GM12872 (cell line): ENCODE measurements around the gene KL.

ENCODE experiments used
- TF ChIP-seq, protein P1 (sequence below): IDR thresholded peaks from 3 replicates; pipeline ENCODE4 v1.5.1; 2011; ENCODE audit warnings: low read depth, mild to moderate bottlenecking, low read length, moderate library complexity; ENCODE audit not compliant: insufficient read depth

Gene KL

DNA sequence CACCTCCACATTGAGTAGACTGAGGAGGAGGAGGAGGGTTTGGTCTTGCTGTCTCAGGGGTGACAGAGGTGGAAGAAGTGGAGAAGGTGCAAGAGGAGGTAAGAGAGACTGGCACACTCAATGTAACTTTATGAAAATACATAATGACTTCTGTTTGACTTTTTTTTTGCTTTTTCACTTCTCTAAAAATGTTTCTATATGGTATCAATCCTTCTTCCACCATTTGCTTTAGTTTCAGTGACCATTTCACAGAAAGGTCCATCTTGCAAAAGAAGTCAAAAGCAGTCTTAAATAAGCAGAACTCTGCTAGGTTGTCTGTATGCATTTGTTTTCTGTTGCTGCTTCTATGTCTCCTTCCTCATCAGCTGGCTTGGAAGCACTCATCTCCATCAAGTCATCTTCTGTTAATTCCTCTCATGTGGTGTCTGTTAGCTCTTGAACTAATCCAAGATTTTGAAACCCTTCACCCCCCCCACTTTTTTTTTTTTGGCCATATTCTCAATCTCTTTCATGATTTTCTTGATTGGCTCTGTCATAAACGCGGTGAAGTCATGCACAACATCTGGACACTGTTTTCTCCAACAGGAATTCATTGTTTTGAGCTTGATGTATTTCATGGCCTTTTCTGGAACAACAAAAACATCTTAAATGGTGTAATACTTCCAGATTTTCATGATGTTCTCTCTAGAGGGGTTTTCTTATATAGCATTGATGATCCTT is 80.8 kb downstream of the KL start:
- TF ChIP-seq, protein P1, sequence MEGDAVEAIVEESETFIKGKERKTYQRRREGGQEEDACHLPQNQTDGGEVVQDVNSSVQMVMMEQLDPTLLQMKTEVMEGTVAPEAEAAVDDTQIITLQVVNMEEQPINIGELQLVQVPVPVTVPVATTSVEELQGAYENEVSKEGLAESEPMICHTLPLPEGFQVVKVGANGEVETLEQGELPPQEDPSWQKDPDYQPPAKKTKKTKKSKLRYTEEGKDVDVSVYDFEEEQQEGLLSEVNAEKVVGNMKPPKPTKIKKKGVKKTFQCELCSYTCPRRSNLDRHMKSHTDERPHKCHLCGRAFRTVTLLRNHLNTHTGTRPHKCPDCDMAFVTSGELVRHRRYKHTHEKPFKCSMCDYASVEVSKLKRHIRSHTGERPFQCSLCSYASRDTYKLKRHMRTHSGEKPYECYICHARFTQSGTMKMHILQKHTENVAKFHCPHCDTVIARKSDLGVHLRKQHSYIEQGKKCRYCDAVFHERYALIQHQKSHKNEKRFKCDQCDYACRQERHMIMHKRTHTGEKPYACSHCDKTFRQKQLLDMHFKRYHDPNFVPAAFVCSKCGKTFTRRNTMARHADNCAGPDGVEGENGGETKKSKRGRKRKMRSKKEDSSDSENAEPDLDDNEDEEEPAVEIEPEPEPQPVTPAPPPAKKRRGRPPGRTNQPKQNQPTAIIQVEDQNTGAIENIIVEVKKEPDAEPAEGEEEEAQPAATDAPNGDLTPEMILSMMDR, result no peak

DNA sequence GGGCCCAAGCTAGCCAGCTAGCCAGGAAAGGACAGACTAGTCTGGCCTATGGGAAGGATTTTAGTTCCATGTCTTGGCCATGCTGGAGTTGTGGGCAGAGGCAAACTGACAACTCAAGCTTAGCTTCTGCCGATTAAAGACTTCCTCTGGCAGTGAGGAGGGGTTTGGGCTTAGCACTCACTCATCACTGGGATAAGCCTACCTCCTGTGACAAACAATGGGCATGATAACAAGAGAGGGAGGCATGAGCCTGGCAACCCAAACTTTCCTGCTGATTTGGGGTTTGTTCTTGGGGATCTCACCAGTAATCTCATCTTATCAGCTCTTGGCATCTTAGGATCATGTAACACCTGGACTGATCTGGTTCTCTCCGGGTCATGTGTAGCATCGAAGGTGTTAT is 83.6 kb downstream of the KL start:
- TF ChIP-seq, protein P1, result no peak

DNA sequence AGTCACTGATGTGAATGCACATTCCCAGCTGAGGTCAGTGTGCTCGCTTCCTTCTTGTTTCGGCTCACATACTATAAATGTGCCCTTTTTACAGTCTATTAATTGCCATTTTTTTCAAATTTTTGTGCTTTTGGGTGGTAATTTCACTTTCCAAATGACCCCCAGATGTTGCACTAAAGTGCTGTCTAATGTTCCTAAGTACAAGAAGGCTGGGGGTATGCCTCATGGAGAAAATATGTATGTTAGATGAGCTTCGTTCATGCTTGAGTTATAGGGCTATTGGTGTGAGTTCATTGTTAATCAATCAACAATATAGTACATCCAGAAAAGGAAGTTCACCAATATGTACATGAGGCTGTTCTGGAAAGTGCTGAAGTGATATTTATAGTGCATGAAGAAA is 84.7 kb downstream of the KL start:
- TF ChIP-seq, protein P1, result no peak

DNA sequence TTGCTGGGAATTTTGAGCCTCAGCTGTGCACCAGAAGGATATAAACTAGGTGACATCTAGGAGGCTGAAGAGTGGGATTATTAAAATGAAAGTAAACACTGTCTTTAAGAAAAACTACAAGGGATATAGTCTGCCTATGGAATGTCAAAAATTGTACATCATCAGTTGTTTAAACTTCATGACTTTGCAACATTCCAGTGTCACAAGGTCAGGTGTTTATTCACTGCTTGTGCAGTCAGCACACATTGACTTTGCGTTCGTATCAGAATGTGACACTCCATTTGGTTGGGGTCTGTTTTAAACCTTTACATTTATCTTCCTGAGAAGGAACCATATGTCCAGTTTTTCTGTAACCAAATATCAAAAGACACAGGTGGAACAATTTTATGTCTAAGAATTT is 85.6 kb downstream of the KL start:
- TF ChIP-seq, protein P1, result no peak

DNA sequence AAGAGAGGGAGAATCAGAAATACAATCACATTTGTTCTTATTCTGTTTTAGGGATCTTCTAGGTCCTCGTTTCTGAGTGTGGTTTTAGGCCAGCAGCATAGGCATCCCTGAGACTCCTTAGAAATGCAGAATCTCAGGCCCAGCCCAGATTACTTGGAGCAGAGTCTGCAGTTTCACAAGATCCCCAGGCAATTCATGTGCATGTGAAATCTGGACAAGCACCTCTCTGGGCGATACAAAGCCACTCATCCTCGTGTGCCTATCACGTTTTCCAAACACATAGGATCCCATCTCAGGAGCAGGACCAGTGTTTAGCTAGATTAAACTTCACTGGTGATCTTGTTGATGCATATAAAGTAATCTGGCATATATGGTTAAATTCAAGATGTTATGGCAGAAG is 87.2 kb downstream of the KL start:
- TF ChIP-seq, protein P1, result no peak

DNA sequence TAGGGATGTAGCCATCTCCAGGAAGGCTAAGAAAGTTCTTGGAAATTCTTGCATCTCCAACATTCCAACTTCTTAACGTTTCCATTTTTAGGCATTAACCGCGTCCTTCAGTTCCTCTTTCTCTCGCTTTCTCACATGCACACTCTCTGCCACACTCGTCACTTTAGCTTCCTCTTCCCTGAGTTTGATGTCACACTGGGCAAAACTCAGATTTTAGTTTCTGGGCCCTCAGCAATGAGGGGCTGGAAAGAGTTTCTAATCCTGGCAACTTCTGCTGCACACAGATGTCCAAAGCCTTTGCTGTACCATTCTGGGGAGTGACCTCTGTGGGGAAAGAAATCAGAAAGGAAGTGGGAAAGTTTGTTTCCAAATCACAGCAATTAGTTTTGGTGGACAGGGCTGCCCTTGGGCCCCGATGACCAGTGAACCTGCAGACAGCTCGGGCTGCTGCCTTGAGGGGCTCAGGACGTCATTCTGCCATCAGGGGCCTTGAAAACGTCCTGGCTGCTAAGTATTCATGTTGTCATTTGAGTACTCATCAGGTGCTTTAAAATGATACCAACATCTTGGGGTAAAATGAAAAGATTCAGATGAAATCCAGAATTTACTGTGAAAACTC is 89.3 kb downstream of the KL start:
- TF ChIP-seq, protein P1, result no peak

DNA sequence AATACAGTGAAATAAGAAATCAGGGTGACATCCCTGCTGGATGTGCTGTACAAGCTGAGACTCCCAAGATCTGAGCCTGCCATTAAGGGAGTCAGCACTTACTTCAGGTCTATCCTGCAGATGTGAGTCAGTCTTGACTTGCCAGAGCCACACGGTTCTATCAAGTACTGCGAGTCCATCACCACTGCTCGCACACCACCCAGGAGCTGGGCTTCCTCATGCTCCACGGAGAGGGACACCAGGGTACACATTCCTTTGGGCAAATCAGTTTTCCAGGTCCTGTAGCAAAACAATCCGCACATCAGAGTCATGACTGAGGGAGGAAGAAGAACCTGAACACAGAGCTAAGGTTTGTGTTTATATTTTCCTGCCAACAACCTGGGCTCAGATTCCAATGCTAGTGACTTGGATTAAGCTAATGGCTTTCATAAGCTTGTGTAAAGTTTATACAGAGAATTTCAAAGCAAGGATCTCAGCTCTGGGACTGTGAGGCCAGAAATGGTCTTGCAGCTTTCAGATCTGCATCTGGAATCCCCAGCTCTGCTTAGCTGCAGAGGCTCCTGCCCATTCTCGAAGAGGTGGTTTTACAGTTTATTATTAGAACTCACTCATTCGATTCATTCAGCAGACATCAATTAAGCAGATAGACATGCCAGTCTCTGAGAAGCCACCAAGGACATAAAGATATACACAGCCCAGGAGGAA is 90.6 kb downstream of the KL start:
- TF ChIP-seq, protein P1, result no peak
